IMR-90 (cell line): ENCODE data around the gene FHAD1. TPM values are rescaled to one million over a fixed set of nuclear protein-coding genes. Genes with fewer than 3 reads are reported as not detected.

Experiments
- ATAC-seq: fragments of 200-7000 bp; cut with Tn5 transposase; 2 replicates; pipeline ENCODE4 v1.9.1; 2020; ENCODE audit warnings: low read depth, mild to moderate bottlenecking, moderate library complexity
- BruUV-seq: library from RNA; stranded (reverse); fragments of 400-500 nt; replicated peaks from 2 replicates; lab custom pipeline; 2021; lab: Mats Ljungman, UMichigan
- CTCF ChIA-PET: fragments of 300-600 bp; formaldehyde crosslinking; extraction: SDS; loops from one replicate; lab custom pipeline; 2021; ENCODE audit warnings: antibody characterized with exemption; lab: Yijun Ruan, JAX
- POLR2A ChIA-PET: fragments of 300-600 bp; sonication (Branson Sonifier 250); formaldehyde crosslinking; loops from one replicate; lab custom pipeline; 2022; ENCODE audit warnings: antibody characterized with exemption; ENCODE audit not compliant: unreplicated experiment; lab: Charles Lee
- DNase-seq: peaks from one replicate; pipeline ENCODE4 v3.0.0; 2013
- H2AFZ ChIP-seq: replicated peaks from 2 replicates; pipeline ENCODE3; 2013; ENCODE audit warnings: low read length, mild to moderate bottlenecking; ENCODE audit not compliant: poor library complexity
- H2AK5ac ChIP-seq: 2 replicates; pipeline ENCODE4 v1.6.1; 2013; ENCODE audit warnings: low read depth, low read length, inconsistent platforms
- H2AK9ac ChIP-seq: replicated peaks from 2 replicates; pipeline ENCODE3; 2013; ENCODE audit warnings: mild to moderate bottlenecking, low read depth, low read length, moderate library complexity; ENCODE audit not compliant: poor library complexity
- H2BK120ac ChIP-seq: 2 replicates; pipeline ENCODE4 v1.6.1; 2013; ENCODE audit warnings: low read depth, low read length, inconsistent platforms
- H2BK15ac ChIP-seq: 3 replicates; pipeline ENCODE4 v1.6.1; 2013; ENCODE audit warnings: low read depth, low read length, inconsistent platforms
- H2BK20ac ChIP-seq: 2 replicates; pipeline ENCODE4 v1.6.1; 2013; ENCODE audit warnings: low read depth, mild to moderate bottlenecking, inconsistent platforms, low read length, moderate library complexity
- H2BK5ac ChIP-seq: 2 replicates; pipeline ENCODE4 v1.6.1; 2013; ENCODE audit warnings: mild to moderate bottlenecking, low read depth, low read length, inconsistent platforms; ENCODE audit not compliant: poor library complexity, severe bottlenecking
- H3K14ac ChIP-seq: replicated peaks from 2 replicates; pipeline ENCODE4 v1.6.1; 2013; ENCODE audit warnings: low read depth, low read length, inconsistent platforms
- H3K18ac ChIP-seq: 2 replicates; pipeline ENCODE4 v1.6.1; 2013; ENCODE audit warnings: low read depth, low read length, control low read depth
- H3K23ac ChIP-seq: 2 replicates; pipeline ENCODE4 v1.6.1; 2013; ENCODE audit warnings: low read depth, low read length, inconsistent platforms
- H3K27ac ChIP-seq: 2 replicates; pipeline ENCODE4 v1.5.1; 2013; ENCODE audit warnings: mild to moderate bottlenecking, control low read depth, low read length; ENCODE audit not compliant: insufficient read depth
- H3K27me3 ChIP-seq: 2 replicates; pipeline ENCODE4 v1.6.1; 2013; ENCODE audit warnings: low read length; ENCODE audit not compliant: control insufficient read depth, insufficient read depth
- H3K36me3 ChIP-seq: 2 replicates; pipeline ENCODE4 v1.6.1; 2013; ENCODE audit warnings: low read length, mixed read lengths; ENCODE audit not compliant: control insufficient read depth, insufficient read depth
- H3K4ac ChIP-seq: 2 replicates; pipeline ENCODE4 v1.6.1; 2013; ENCODE audit warnings: low read depth, low read length, inconsistent platforms
- H3K4me1 ChIP-seq: 2 replicates; pipeline ENCODE4 v1.6.1; 2013; ENCODE audit warnings: low read length, mixed read lengths; ENCODE audit not compliant: control insufficient read depth, insufficient read depth
- H3K4me2 ChIP-seq: 2 replicates; pipeline ENCODE4 v1.6.1; 2013; ENCODE audit warnings: low read depth, mild to moderate bottlenecking, control low read depth, low read length, moderate library complexity
- H3K4me3 ChIP-seq: 2 replicates; pipeline ENCODE4 v1.5.1; 2013; ENCODE audit warnings: low read depth, mild to moderate bottlenecking, control low read depth, low read length, moderate library complexity; ENCODE audit not compliant: insufficient read depth
- H3K56ac ChIP-seq: 2 replicates; pipeline ENCODE4 v1.6.1; 2013; ENCODE audit warnings: low read length, inconsistent platforms; ENCODE audit not compliant: insufficient read depth; ENCODE audit errors: extremely low read depth
- H3K79me1 ChIP-seq, 2 experiments: 2 replicates each; pipeline ENCODE4 v1.6.1; 2013; ENCODE audit warnings: low read length in 2 of 2, inconsistent platforms in 1 of 2, low read depth in 1 of 2
- H3K9ac ChIP-seq: 2 replicates; pipeline ENCODE4 v1.6.1; 2013; ENCODE audit warnings: low read depth, low read length, control low read depth
- H3K9me1 ChIP-seq: 2 replicates; pipeline ENCODE4 v1.6.1; 2013; ENCODE audit warnings: low read length, inconsistent platforms; ENCODE audit not compliant: insufficient read depth
- H3K9me3 ChIP-seq: 2 replicates; pipeline ENCODE4 v1.6.1; 2013; ENCODE audit warnings: low read length; ENCODE audit not compliant: control insufficient read depth, insufficient read depth
- H4K20me1 ChIP-seq: 2 replicates; pipeline ENCODE4 v1.6.1; 2013; ENCODE audit warnings: low read length, inconsistent platforms; ENCODE audit not compliant: insufficient read depth
- H4K5ac ChIP-seq: 2 replicates; pipeline ENCODE4 v1.6.1; 2013; ENCODE audit warnings: mild to moderate bottlenecking, low read depth, low read length, control low read depth
- H4K8ac ChIP-seq, 2 experiments: 2 replicates each; pipeline ENCODE4 v1.6.1; 2013; ENCODE audit warnings: low read depth in 2 of 2, low read length in 2 of 2, control low read depth in 1 of 2, inconsistent platforms in 1 of 2
- H4K91ac ChIP-seq: 2 replicates; pipeline ENCODE4 v1.6.1; 2013; ENCODE audit warnings: low read depth, low read length, inconsistent platforms; ENCODE audit not compliant: insufficient read depth
- BHLHE40 ChIP-seq: fragments of 150-350 bp; IDR thresholded peaks from 2 replicates; pipeline ENCODE4 v1.6.1; 2016; ENCODE audit warnings: mild to moderate bottlenecking, low read depth, low read length
- CHD1 ChIP-seq: IDR thresholded peaks from 2 replicates; pipeline ENCODE4 v1.6.1; 2012; ENCODE audit warnings: low read depth, low read length, improper control_type of control experiment
- CTCF ChIP-seq: conservative IDR thresholded peaks from 2 replicates; pipeline ENCODE4 v1.5.1; 2012; ENCODE audit warnings: mild to moderate bottlenecking, low read depth, low read length, improper control_type of control experiment
- ELK1 ChIP-seq: fragments of 150-350 bp; IDR thresholded peaks from 2 replicates; pipeline ENCODE4 v1.6.1; 2016; ENCODE audit warnings: low read depth, mild to moderate bottlenecking, low read length, moderate library complexity, borderline replicate concordance
- FOS ChIP-seq: fragments of 150-350 bp; IDR thresholded peaks from 2 replicates; pipeline ENCODE4 v1.6.1; 2016; ENCODE audit warnings: low read depth, low read length
- MAFK ChIP-seq: IDR thresholded peaks from 2 replicates; pipeline ENCODE4 v1.6.1; 2012; ENCODE audit warnings: low read depth, low read length, improper control_type of control experiment
- MAZ ChIP-seq: IDR thresholded peaks from 2 replicates; pipeline ENCODE4 v1.6.1; 2012; ENCODE audit warnings: low read depth, mild to moderate bottlenecking, low read length, improper control_type of control experiment, moderate library complexity, borderline replicate concordance
- NFE2L2 ChIP-seq: fragments of 150-350 bp; IDR thresholded peaks from 2 replicates; pipeline ENCODE4 v1.6.1; 2016; ENCODE audit warnings: low read depth, mild to moderate bottlenecking, low read length
- POLR2A ChIP-seq: IDR thresholded peaks from 2 replicates; pipeline ENCODE4 v1.6.1; 2012; ENCODE audit warnings: mild to moderate bottlenecking, low read depth, low read length
- RAD21 ChIP-seq: IDR thresholded peaks from 2 replicates; pipeline ENCODE4 v1.6.1; 2012; ENCODE audit warnings: low read length, improper control_type of control experiment
- RCOR1 ChIP-seq: IDR thresholded peaks from 2 replicates; pipeline ENCODE4 v1.6.1; 2012; ENCODE audit warnings: mild to moderate bottlenecking, low read length, improper control_type of control experiment; ENCODE audit not compliant: insufficient replicate concordance
- RFX5 ChIP-seq: IDR thresholded peaks from 2 replicates; pipeline ENCODE4 v1.8.0; 2012; ENCODE audit warnings: low read depth, mild to moderate bottlenecking, low read length, moderate library complexity
- SMC3 ChIP-seq: fragments of 150-350 bp; IDR thresholded peaks from 2 replicates; pipeline ENCODE4 v1.6.1; 2016; ENCODE audit warnings: low read depth, mild to moderate bottlenecking, antibody characterized with exemption, low read length, moderate library complexity
- USF2 ChIP-seq: fragments of 150-350 bp; IDR thresholded peaks from 2 replicates; pipeline ENCODE4 v1.6.1; 2017; ENCODE audit warnings: mild to moderate bottlenecking, antibody characterized with exemption, low read length, low read depth
- WGBS, 2 experiments: methylation state at CpG; one replicate each; pipeline versions ENCODE4 v1.1.5 to v1.1.7; 2013; ENCODE audit warnings: missing lambda C conversion rate in 2 of 2; ENCODE audit not compliant: insufficient read length in 1 of 2; ENCODE audit errors: extremely low coverage in 2 of 2; 5-methylcytosine and 5-hydroxymethylcytosine counted together
- dilution Hi-C: fragments of 300-500 bp; cut with HindIII; formaldehyde crosslinking; loops from one replicate; pipeline ENCODE4 v1.14.3; 2018; ENCODE audit warnings: low sequenced_read_pairs; ENCODE audit not compliant: unreplicated experiment
- in situ Hi-C: fragments of 300-500 bp; cut with MboI; formaldehyde crosslinking; loops from 3 replicates; pipeline ENCODE4 v1.14.3; 2019; ENCODE audit warnings: low sequenced_read_pairs, inconsistent platforms, mixed read lengths
- intact Hi-C: fragments of 100-400 bp; cut with micrococcal nuclease; formaldehyde crosslinking; loops from 2 replicates; pipeline ENCODE4 v1.10.0; 2022
- polyA plus RNA-seq, 3 experiments: library from polyadenylated mRNA; depleted of rRNA; stranded (reverse); fragments of >200 nt; gene quantifications; 2 replicates each; pipeline ENCODE4 v1.2.3, GENCODE V29; 2012; ENCODE audit warnings: low replicate concordance in 1 of 3
- total RNA-seq: library from RNA; depleted of rRNA; stranded (reverse); fragments of >200 nt; gene quantifications from 2 replicates; pipeline ENCODE4 v1.2.3, GENCODE V29; 2012

The FHAD1 gene
- total and polyA plus RNA-seq, 2 of the 4 experiments (the other 2 are of a cell fraction): not detected

- CTCF ChIA-PET: no interaction called here
- Histone ChIP-seq H2BK20ac (no peak overlapping the region), H3K14ac (no peak overlapping the region), H3K18ac (no peak overlapping the region), H2BK120ac (no peak overlapping the region), H2AK9ac (no peak overlapping the region), H3K79me1 (peaks cover 2 to 28% of the 10 kb centered on the region in 2 experiments; a peak in 1 of 4 replicates), H4K8ac (no peak overlapping the region), H3K4ac (no peak overlapping the region), H2BK15ac (no peak overlapping the region), H4K5ac (no peak overlapping the region), H3K4me3 (no peak overlapping the region), H3K36me3 (peaks cover 7% of the 10 kb centered on the region), H3K27me3 (no peaks in the 10 kb centered on the region), H4K20me1 (peaks cover 7% of the 10 kb centered on the region), H3K9me3 (no peaks in the 10 kb centered on the region), H3K27ac (no peak overlapping the region), H2AK5ac (peak overlapping the region; percentile 0; the same call in 1 of the 2 replicates), H3K56ac (no peak overlapping the region), H2AFZ (no peak overlapping the region), H3K4me2 (no peak overlapping the region), H2BK5ac (no peak overlapping the region), H3K4me1 (peaks cover 28% of the 10 kb centered on the region), H3K23ac (no peak overlapping the region), H4K91ac (no peak overlapping the region), H3K9me1 (peaks cover 14% of the 10 kb centered on the region), H3K9ac (no peak overlapping the region)
- ATAC-seq (no peak), DNase-seq (no peak)
- in situ Hi-C loops: loop anchor here (5.0 to 10.0 kb wide), 2 partner anchors 102 to 274 kb away; partner anchors contain the start of gene TMEM51
- BruUV-seq: TSS peak; percentile 60
- TF ChIP-seq USF2 (no peak), BHLHE40 (no peak), SMC3 (no peak), RCOR1 (no peak), RFX5 (no peak), FOS (no peak), MAZ (no peak), CHD1 (no peak), CTCF (no peak), POLR2A (no peak), MAFK (no peak), ELK1 (no peak), NFE2L2 (no peak), RAD21 (no peak)
- dilution Hi-C loops: no loop called here
- intact Hi-C loops: no loop called here
- WGBS, 2 experiments: 100% methylated on average over 1 of the region's 18 CpGs; no CpG with 5 or more reads in 1 of the 2 experiments
- POLR2A ChIA-PET: no interaction called here
Measured at GRCh38 chr1:15428815-15429435, 181.9 kb downstream of the FHAD1 start.
